Non-pigmented ciliary epithelial cell (primary cell): ENCODE measurements around the gene CATSPERZ.

Experiments
- DNase-seq: peaks from one replicate; pipeline ENCODE4 v3.0.0-alpha.2; 2010; ENCODE audit warnings: low read depth

CATSPERZ gene

GRCh38 chr11:64285885-64286800 is 14.0 kb upstream of the CATSPERZ start:
- DNase-seq: no peak

DNA sequence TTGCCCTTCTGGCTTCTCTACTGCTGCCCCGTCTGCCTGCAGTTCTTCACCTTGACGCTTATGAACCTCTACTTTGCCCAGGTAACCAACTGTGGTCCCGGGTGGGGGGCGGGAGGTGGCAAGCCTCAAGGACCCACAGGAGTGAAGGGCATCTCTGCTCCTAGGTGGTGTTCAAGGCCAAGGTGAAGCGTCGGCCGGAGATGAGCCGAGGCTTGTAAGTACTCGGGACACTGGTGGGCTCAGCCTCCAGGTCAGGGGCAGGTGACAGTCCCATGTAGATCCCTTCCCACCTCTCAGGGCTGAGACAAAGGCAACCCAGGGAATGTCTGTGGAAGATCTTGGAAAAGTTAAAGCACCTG is 13.4 kb upstream of the CATSPERZ start:
- no peak for DNase-seq

GRCh38 chr11:64287676-64288352 is 12.3 kb upstream of the CATSPERZ start:
- DNase-seq: no peak

GRCh38 chr11:64288353-64288750 is 11.8 kb upstream of the CATSPERZ start:
- DNase-seq: no peak

DNA sequence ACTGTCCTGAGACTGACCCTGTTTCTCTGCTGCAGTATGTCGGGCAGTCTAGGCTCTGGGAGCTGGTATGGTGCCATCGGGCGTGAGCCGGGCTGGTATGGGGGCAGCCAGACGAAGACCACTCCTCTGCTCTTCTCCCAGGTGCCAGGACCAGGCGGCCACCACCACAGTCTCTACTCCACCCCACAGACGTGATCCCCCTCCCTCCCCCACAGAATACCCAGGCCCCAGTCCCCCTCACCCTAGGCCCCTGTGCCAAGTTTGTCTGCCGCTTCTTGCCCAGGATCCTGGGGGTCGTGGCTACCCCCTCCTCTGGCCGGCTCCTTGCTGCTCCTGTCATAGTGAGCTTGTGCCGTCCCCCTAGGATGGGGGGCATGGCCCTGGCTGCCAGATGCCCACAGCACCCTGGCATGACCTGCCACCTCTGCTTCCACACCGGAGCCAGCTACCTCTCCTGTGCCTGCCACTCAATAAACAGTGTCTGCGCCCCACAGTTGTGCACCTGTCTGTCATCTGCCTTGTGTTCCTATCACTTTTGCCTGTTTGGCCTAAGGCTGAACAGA is 11.1 kb upstream of the CATSPERZ start:
- no peak for DNase-seq

- no peak for DNase-seq
Observed at GRCh38 chr11:64290352-64291261, 9.6 kb upstream of the CATSPERZ start.

GRCh38 chr11:64291262-64291751 is 8.9 kb upstream of the CATSPERZ start, which contains the start of gene KCNK4:
Gene KCNK4 (plus strand): TSS chr11:64291302. CDS start chr11:64293019, 1,717 bp downstream.
- DNase-seq: no peak

DNA sequence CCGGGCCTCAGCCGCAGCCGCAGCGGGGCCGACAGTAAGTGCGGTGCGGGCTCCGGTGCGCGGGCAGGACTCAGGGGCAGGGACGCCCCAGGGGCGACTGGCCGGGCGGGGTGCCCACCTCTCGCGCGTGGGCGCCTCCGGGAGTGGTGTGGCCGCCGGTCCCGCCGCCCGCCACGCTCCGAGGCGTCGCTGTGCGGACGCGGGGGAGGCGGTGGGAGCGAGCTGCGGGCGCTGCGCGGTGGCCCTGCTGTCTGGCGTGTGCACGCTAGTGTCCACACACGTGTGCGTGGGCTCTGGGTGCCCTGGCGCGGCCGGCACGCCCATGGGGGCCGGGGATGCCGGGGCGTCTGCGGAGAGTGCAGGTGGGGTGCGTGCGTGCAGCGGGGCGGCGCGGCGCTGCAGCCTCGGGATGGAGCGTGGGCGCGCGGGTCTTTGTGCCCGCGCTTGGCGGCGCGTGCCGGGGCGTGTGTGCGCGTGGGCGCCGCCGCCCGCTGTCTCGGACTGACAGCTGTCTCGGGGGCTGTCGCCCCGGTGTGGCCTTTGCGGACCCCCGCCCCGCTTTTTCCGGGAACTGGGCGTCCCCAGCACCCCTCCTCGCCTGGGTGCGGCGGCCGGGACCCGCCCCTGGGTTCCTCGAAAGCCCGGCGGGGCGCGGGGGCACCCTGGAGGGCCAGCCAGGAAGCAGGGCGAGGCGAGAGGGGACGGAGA is 8.3 kb upstream of the CATSPERZ start:
- no peak for DNase-seq

- DNase-seq: no peak
Observed at GRCh38 chr11:64292460-64293254, 7.5 kb upstream of the CATSPERZ start.

DNA sequence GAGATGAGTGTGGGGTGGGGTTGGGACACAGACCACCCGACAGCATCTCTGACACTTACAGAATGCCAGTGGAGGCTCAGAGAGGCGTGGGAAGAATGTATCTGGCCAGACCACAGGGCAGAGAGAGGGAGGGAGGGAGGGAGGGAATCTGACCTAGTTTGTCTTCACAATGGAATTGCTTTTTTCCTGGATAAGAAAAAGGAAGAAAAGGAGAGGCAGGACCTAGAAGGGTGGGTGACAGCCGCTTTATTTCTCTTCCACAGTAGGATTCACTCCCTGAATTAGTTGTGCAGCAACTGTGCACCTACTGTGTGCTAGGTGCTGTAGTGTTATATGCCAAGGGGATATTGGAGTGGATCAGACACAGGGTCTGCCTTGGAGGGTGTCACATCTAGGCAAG is 5.4 kb upstream of the CATSPERZ start:
- no peak for DNase-seq

- DNase-seq: no peak
Observed at GRCh38 chr11:64295760-64296159, 4.4 kb upstream of the CATSPERZ start.

DNA sequence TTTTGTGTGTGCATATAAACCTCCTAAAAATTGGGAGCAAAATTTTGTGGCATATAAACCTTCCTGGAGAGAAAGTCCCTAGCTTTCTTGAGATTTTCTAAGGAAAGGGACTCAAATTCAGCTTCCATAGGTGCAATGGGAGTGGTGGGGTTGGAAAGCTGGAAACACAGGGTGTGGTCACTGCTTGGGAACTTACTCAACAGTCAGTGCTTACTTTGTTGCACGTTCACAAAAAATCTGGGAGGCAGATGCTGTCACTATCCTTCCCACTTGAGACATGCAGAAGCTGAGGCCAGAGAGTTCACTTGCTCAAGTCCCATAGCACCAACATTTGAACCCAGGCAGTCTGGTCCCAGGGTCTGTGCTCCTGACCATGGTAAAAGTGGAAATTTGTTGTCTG is 3.9 kb upstream of the CATSPERZ start:
- no peak for DNase-seq

GRCh38 chr11:64296830-64297698 is 3.1 kb upstream of the CATSPERZ start:
- DNase-seq: no peak

DNA sequence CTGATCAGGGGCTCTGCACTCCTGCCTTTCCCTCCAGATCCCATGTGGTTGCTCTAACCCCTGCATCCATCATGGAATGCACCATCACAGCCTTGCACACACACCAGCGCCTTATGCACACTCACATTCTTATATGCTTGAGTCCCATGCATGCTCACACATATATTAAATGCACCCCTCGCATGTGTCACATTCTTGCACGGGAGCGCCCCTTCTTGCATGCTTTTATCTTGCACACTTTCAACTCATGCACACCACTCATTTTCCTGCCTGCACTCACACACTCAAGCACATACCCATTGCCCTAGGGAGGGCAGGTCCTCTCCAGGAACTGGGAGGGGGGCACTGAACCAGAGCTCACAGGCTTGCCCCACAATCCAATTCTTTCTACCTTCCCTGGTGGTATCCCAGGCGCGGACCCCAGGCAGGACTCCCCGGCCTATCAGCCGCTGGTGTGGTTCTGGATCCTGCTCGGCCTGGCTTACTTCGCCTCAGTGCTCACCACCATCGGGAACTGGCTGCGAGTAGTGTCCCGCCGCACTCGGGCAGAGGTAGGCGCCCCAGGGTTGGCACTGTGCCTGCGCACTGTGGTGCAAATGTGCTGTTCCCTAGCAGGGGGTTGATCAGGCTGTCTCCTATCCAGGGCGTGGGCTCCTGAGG is 2.3 kb upstream of the CATSPERZ start:
- DNase-seq: no peak

DNA sequence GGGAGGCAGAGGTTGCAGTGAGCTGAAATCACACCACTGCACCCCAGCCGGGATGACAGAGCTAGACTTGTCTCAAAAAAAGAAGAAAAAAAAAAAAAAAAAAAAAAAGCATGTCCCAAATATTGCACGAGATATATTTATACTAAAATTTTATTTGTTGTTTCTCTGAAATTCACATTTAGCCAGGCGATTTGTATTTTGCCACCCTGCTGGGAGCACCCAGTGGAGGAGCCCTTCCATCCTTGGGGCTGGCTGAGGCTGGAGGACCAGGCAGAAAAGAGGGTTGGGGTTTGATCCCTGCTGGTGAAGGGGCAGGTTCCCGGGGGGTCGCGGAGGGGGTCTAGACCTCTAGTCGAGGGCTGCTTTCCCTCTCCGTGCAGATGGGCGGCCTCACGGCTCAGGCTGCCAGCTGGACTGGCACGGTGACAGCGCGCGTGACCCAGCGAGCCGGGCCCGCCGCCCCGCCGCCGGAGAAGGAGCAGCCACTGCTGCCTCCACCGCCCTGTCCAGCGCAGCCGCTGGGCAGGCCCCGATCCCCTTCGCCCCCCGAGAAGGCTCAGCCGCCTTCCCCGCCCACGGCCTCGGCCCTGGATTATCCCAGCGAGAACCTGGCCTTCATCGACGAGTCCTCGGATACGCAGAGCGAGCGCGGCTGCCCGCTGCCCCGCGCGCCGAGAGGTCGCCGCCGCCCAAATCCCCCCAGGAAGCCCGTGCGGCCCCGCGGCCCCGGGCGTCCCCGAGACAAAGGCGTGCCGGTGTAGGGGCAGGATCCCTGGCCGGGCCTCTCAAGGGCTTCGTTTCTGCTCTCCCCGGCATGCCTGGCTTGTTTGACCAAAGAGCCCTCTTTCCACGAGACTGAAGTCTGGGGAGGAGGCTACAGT is 952 bp upstream of the CATSPERZ start:
- DNase-seq: no peak

DNA sequence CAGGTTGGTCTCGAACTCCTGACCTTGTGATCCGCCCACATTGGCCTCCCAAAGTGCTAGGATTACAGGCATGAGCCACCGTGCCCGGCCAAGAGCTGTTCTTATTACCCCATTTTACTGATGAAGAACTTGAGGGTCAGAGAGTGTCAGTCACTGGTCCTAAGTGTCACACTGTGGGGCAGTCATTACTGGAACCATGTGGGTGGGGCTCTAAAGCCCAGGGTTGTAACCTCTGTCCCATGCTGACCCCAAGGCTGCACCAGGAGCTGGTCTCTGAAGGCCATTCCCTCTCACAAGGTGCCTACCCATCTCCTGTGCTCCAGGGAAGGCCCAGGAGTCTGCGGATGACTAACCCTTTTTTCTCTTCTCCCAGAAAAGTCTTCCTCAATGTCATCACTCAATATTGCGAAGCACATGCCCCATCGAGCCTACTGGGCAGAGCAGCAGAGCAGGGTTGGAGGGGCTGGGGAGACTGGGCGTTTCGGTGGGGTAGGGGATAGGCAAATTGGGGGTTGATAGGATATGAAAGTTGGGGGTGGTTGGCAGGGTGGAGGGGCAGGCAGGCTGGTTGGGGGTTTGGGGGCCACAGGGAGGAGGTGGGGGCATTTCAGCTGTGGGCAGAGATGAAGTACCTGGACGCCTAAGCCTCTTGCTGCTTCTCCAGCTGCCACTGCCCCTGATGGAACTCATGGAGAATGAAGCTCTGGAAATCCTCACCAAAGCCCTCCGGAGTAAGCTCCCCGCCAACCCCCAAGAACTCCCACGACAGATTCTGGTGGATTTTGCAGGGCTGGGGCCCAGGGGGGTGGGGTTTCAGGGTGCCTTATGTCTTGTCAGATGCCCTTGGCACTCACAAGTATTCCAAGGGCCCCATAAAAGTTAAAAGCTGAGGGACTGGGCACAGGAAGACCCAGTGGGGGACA is 3.2 kb downstream of the CATSPERZ start:
- DNase-seq: no peak

DNA sequence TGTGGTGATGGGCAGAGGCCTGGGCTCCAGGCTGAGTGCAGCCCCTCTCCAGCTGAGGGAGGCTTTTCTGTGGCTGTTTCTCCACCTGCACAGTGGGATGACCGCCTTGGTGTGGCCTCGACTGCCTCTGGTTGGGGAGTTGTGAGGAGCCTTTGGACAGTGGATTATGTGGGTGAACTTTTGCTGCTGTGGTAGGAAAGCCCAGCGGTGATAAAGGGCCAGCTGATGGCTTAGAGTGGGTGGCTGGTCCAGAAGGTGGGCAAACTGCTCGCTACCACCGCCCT is 3.8 kb downstream of the CATSPERZ start:
- DNase-seq: no peak
